Spleen (tissue), 11 donors: Measurements from ENCODE around the gene INTS15. TPM values are rescaled to one million over a fixed set of nuclear protein-coding genes. Genes with fewer than 3 reads are reported as not detected.

Source experiments
- DNase-seq: peaks from one replicate; pipeline ENCODE4 v3.0.0-alpha.2; 2020
- H3K27ac ChIP-seq, 8 donors: fragments of 200-600 bp; sonication (generic) in 7 of 8; 1 replicate in 4 of 8; 2 replicates in 4 of 8; pipeline versions ENCODE4 v1.5.0 to v1.8.0; 2016 to 2021; ENCODE audit warnings: inconsistent platforms in 4 of 8, mild to moderate bottlenecking in 4 of 8, moderate library complexity in 1 of 8
- H3K27me3 ChIP-seq, 7 donors: fragments of 200-600 bp; sonication (generic) in 6 of 7; replicated peaks in 1 of 7; 1 replicate in 4 of 7; 2 replicates in 3 of 7; pipeline versions ENCODE4 v1.5.0 to v1.8.0; 2016 to 2021; ENCODE audit warnings: inconsistent platforms in 3 of 7, mild to moderate bottlenecking in 1 of 7
- H3K36me3 ChIP-seq, 6 donors: fragments of 200-600 bp; sonication (generic) in 5 of 6; 1 replicate in 4 of 6; 2 replicates in 2 of 6; pipeline versions ENCODE4 v1.5.0 to v1.8.0; 2016 to 2021; ENCODE audit warnings: inconsistent platforms in 2 of 6
- H3K4me1 ChIP-seq, 6 donors: fragments of 200-600 bp; sonication (generic) in 5 of 6; 1 replicate in 3 of 6; 2 replicates in 3 of 6; pipeline versions ENCODE4 v1.5.0 to v1.8.0; 2016 to 2021; ENCODE audit warnings: inconsistent platforms in 3 of 6
- H3K4me3 ChIP-seq, 8 donors: fragments of 200-600 bp; sonication (generic) in 7 of 8; 1 replicate in 4 of 8; 2 replicates in 4 of 8; pipeline versions ENCODE4 v1.5.0 to v1.8.0; 2016 to 2021; ENCODE audit warnings: inconsistent platforms in 4 of 8, mild to moderate bottlenecking in 4 of 8, moderate library complexity in 2 of 8
- H3K9me3 ChIP-seq, 8 donors: fragments of 200-600 bp; sonication (generic) in 7 of 8; 1 replicate in 4 of 8; 2 replicates in 4 of 8; pipeline versions ENCODE4 v1.5.0 to v1.8.0; 2016 to 2021; ENCODE audit warnings: inconsistent platforms in 4 of 8
- POLR2A ChIP-seq, 3 donors: fragments of 450-650 bp; IDR thresholded peaks; one replicate each; pipeline ENCODE4 v1.5.1; 2017; ENCODE audit warnings: antibody characterized with exemption in 3 of 3, mild to moderate bottlenecking in 1 of 3
- POLR2AphosphoS5 ChIP-seq, 3 donors: sonication (generic); formaldehyde crosslinking; IDR thresholded peaks; one replicate each; pipeline ENCODE4 v1.5.1; 2017; ENCODE audit warnings: antibody characterized with exemption in 3 of 3
- WGBS, 5 donors: extraction: QIAGEN DNeasy Blood & Tissue Kit in 3 of 5; methylation state at CpG; one replicate each; pipeline versions ENCODE4 v1.1.5 to v1.1.7; 2013 to 2018; 5-methylcytosine and 5-hydroxymethylcytosine counted together
- intact Hi-C: fragments of 100-400 bp; cut with DNase I; formaldehyde crosslinking; loops from one replicate; pipeline ENCODE4 v1.15.0; 2023; ENCODE audit warnings: low total_unique reads
- polyA plus RNA-seq, 3 donors: library from polyadenylated mRNA; stranded (reverse); fragments of 200-250 nt; gene quantifications; one replicate each; pipeline ENCODE4 v1.2.1, GENCODE V29; 2013
- total RNA-seq, 7 donors: library from RNA; depleted of rRNA in 3 of 7; stranded (reverse); fragments of >200 nt in 3 of 7; fragmentation: NEBNext Ultra II Directional in 4 of 7; extraction: Animal tissue kit (Norgen Biotek cat#: 25700) in 4 of 7; gene quantifications; one replicate each; pipeline versions ENCODE4 v1.1.0 to v1.2.1, GENCODE V29; 2016 to 2021
- TF ChIP-seq, protein P1 (sequence below), 11 experiments: fragments of 200-600 bp in 7 of 11; fragments of 450-650 bp in 4 of 11; sonication (generic) in 4 of 11; IDR thresholded peaks in 8 of 11; conservative IDR thresholded peaks in 3 of 11; 1 replicate in 7 of 11; 2 replicates in 4 of 11; pipeline versions ENCODE4 v1.4.0 to v1.8.0; 2016 to 2021; ENCODE audit warnings: antibody characterized with exemption in 11 of 11, inconsistent platforms in 4 of 11, mild to moderate bottlenecking in 1 of 11
- donor health status: healthy with polysubstance abuse.
- donor health status: DM: no; HTN: no; CAD: no; lungs with moderate emphysema.
- donor health status: DM: no; HTN: no; CAD: no.
- donor health status: Bipolar disorder and iron deficiency.
- donor health status: healthy.
- donor health status: DM: no; HTN: no; CAD: no.
- donor health status: DM: yes; HTN: yes; CAD: no.

Gene INTS15
- total and polyA plus RNA-seq, 10 donors = 14.3 to 43.9 (median 33.6) TPM

DNA sequence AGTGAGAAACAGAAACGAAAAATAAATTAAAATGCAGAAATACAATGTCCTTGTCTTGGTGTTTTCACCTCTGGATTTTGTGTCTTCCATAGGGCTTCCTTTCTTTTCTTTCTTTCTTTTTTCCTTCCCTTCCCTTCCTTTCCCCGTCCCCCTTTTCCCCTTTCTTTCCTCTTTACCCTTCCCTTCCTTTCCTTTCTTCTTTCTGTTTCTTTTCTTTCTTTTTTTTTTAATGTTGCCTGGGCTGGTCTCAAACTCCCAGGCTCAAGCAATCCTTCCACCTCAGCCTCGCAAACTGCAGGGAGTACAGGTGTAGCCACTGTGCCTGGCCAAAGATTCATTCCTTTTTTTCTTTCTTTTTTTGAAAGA, 34.4 kb downstream of the INTS15 start:
- Histone ChIP-seq H3K4me1 (peaks cover 3 to 49% (median 38%) of the 10 kb centered on the region in 6 donors), H3K36me3 (peaks cover 0 to 23% (median 3%) of the 10 kb centered on the region in 6 donors), H3K27ac (peak overlapping the region in 4 of 8 donors; percentile 44 to 83 (median 66)), H3K4me3 (peak overlapping the region in 1 of 8 donors; percentile 7), H3K27me3 (no peaks in the 10 kb centered on the region), H3K9me3 (no peaks in the 10 kb centered on the region)
- WGBS, 5 donors = 49 to 67% (median 54%) methylated on average over 3 of the region's 3 CpGs
- no peak for DNase-seq
- intact Hi-C loops = no loop called here
- TF ChIP-seq, protein P1, sequence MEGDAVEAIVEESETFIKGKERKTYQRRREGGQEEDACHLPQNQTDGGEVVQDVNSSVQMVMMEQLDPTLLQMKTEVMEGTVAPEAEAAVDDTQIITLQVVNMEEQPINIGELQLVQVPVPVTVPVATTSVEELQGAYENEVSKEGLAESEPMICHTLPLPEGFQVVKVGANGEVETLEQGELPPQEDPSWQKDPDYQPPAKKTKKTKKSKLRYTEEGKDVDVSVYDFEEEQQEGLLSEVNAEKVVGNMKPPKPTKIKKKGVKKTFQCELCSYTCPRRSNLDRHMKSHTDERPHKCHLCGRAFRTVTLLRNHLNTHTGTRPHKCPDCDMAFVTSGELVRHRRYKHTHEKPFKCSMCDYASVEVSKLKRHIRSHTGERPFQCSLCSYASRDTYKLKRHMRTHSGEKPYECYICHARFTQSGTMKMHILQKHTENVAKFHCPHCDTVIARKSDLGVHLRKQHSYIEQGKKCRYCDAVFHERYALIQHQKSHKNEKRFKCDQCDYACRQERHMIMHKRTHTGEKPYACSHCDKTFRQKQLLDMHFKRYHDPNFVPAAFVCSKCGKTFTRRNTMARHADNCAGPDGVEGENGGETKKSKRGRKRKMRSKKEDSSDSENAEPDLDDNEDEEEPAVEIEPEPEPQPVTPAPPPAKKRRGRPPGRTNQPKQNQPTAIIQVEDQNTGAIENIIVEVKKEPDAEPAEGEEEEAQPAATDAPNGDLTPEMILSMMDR (IDR thresholded peaks at IDR 0.05 in 8 of 11, conservative IDR thresholded peaks at IDR 0.05 in 3 of 11) = no peak

DNA sequence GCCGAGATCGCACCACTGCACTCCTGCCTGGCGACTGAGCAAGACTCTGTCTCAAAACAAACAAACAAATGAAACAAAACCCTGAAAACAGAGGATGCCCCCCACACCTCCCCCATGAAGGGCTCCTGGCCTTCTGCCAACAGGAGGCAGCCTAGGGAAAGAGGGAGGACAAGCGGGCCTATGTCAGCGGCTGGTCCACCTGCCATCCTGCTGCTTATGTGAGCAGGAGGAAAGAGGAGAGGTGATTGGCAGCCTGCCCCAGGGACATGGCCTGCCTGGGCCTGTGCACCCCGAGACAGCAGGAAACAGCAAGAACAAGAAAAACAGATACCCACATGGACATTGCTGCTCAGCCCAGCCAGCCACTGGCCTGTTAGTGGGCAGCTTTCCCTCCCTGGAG, 38.2 kb downstream of the INTS15 start:
- Histone ChIP-seq H3K27me3 (no peaks in the 10 kb centered on the region), H3K27ac (no peak overlapping the region), H3K4me3 (no peak overlapping the region), H3K9me3 (no peaks in the 10 kb centered on the region), H3K4me1 (peaks cover 0 to 21% (median 15%) of the 10 kb centered on the region in 6 donors), H3K36me3 (peaks cover 0 to 7% (median 0%) of the 10 kb centered on the region in 6 donors)
- no peak for TF ChIP-seq POLR2AphosphoS5 (IDR thresholded peaks at IDR 0.05)
- TF ChIP-seq POLR2A (IDR thresholded peaks at IDR 0.05) = no peak
- TF ChIP-seq, protein P1 (IDR thresholded peaks at IDR 0.05 in 8 of 11, conservative IDR thresholded peaks at IDR 0.05 in 3 of 11) = no peak
- DNase-seq = no peak
- intact Hi-C loops = no loop called here
- 86 to 91% (median 89%) methylated on average over 6 of the region's 6 CpGs for WGBS, 5 donors

DNA sequence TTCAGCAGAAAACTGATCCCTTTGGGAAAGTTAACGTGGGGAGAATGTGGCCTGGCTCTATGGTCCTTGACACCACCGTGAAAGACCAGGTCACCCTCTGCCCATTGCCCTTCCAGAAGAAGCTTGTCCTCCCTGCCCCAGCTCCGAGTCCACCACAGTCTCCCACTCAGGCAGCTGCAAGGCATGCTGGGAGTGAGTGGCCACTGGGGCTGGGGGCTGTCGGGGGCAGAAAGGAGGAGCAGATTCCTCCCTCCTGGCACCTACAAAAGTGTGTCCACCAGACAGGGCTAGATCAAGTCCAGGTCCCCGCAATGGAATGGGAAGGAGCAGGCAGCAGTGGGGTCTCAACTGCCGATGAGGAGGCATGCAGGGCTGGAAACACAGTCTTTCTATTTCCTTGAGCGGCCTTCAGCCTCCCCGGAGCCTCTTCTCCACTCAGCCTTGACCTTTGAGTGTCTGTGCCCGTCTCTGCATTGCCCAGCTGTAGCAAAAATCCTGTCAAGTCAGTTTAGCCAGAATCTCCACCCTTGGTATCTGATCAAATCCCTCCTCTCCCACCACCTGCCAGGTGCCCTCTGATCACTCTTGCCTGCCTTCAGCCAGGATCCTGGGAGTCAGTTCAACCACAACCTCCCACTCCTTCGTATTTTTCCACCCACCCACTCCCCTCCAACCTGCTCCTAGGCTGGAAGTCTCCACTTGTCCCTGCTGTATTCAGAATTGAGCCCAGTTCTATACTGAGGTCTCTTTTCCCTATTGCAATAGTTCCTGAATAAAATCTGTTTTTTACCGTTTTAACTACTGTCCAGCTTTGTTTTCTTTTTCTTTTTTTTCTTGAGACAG, 40.4 kb downstream of the INTS15 start:
- peaks cover 0 to 4% (median 0%) of the 10 kb centered on the region in 8 donors for H3K9me3 ChIP-seq
- 74 to 78% (median 76%) methylated on average over 10 to 11 of the region's 11 CpGs for WGBS, 5 donors
- no peak for DNase-seq
- H3K4me1 ChIP-seq = peaks cover 0 to 5% (median 1%) of the 10 kb centered on the region in 6 donors
- no peaks in the 10 kb centered on the region for H3K27me3 ChIP-seq
- TF ChIP-seq, protein P1 (IDR thresholded peaks at IDR 0.05 in 8 of 11, conservative IDR thresholded peaks at IDR 0.05 in 3 of 11) = no peak
- TF ChIP-seq POLR2AphosphoS5 (IDR thresholded peaks at IDR 0.05) (no peak), POLR2A (IDR thresholded peaks at IDR 0.05) (no peak)
- H3K36me3 ChIP-seq = no peaks in the 10 kb centered on the region
- H3K27ac ChIP-seq = no peak overlapping the region
- intact Hi-C loops = no loop called here
- H3K4me3 ChIP-seq = no peak overlapping the region

DNA sequence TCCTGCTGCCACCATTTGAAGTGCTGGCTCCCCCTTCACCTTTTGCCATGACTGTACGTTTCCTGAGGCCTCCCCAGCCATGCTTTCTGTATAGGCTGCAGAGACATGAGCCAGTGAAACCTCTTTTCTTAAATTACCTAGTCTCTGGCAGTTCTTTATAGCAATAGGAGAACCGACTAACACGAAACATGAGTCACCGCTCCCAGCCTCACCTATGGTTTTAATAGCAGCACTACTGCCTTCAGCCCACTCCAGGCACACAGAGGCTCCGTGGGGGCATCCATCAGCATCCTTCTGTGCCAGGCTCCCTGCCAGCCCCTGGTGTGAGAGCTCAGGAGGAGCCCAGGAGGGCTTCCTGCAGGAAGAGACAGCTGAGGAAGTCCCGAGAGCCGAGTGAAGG, 41.8 kb downstream of the INTS15 start:
- 75 to 79% (median 76%) methylated on average over 5 to 7 of the region's 7 CpGs for WGBS, 5 donors
- TF ChIP-seq POLR2AphosphoS5 (IDR thresholded peaks at IDR 0.05) = no peak
- TF ChIP-seq, protein P1 (IDR thresholded peaks at IDR 0.05 in 8 of 11, conservative IDR thresholded peaks at IDR 0.05 in 3 of 11) = no peak
- no peak for TF ChIP-seq POLR2A (IDR thresholded peaks at IDR 0.05)
- no peak for DNase-seq
- H3K27ac ChIP-seq = no peak overlapping the region
- no peaks in the 10 kb centered on the region for H3K36me3 ChIP-seq
- intact Hi-C loops = no loop called here
- no peak overlapping the region for H3K4me3 ChIP-seq
- H3K4me1 ChIP-seq = peaks cover 0 to 18% (median 10%) of the 10 kb centered on the region in 6 donors
- peaks cover 0 to 7% (median 0%) of the 10 kb centered on the region in 8 donors for H3K9me3 ChIP-seq
- H3K27me3 ChIP-seq = no peaks in the 10 kb centered on the region
